HUES64 (cell line): ENCODE measurements around the gene OR8H1. TPM values are rescaled to one million over a fixed set of nuclear protein-coding genes. Genes with fewer than 3 reads are reported as not detected.

Experiments used
- H3K27ac ChIP-seq: 2 replicates; pipeline ENCODE4 v1.7.0; 2013; ENCODE audit warnings: low read depth, low read length, inconsistent platforms
- H3K27me3 ChIP-seq: 2 replicates; pipeline ENCODE4 v1.6.1; 2013; ENCODE audit warnings: mild to moderate bottlenecking, low read length; ENCODE audit not compliant: insufficient read depth
- H3K36me3 ChIP-seq: 2 replicates; pipeline ENCODE4 v1.6.1; 2013; ENCODE audit warnings: mild to moderate bottlenecking, low read length; ENCODE audit not compliant: insufficient read depth
- H3K4me1 ChIP-seq: 2 replicates; pipeline ENCODE4 v1.6.1; 2013; ENCODE audit warnings: mild to moderate bottlenecking, low read length, moderate library complexity; ENCODE audit not compliant: insufficient read depth
- H3K4me3 ChIP-seq: 2 replicates; pipeline ENCODE4 v1.5.1; 2013; ENCODE audit warnings: mild to moderate bottlenecking, low read length, moderate library complexity
- H3K9ac ChIP-seq: 2 replicates; pipeline ENCODE4 v1.6.1; 2013; ENCODE audit warnings: mild to moderate bottlenecking, low read depth, low read length
- H3K9me3 ChIP-seq: 2 replicates; pipeline ENCODE4 v1.6.1; 2013; ENCODE audit warnings: low read depth, low read length; ENCODE audit not compliant: insufficient read depth
- WGBS: fragments of 150-250, 120-280 bp; methylation state at CpG from one replicate; pipeline ENCODE4 v1.1.7; 2013; ENCODE audit warnings: missing lambda C conversion rate; 5-methylcytosine and 5-hydroxymethylcytosine counted together
- polyA plus RNA-seq, 2 experiments: library from polyadenylated mRNA; stranded (reverse); fragments of 50-300 nt; gene quantifications; one replicate each; pipeline ENCODE4 v1.2.3, GENCODE V29; 2013

OR8H1 gene
- not detected for polyA plus RNA-seq (2013, experiment 1 of 2)
- not detected for polyA plus RNA-seq (2013, experiment 2 of 2)

- Histone ChIP-seq H3K4me1 (peaks cover 13% of the 10 kb centered on the region), H3K9ac (no peak within 1 kb of the TSS), H3K27me3 (no peaks in the 10 kb centered on the region), H3K36me3 (no peaks in the 10 kb centered on the region), H3K9me3 (no peaks in the 10 kb centered on the region), H3K4me3 (no peak within 1 kb of the TSS), H3K27ac (no peak within 1 kb of the TSS)
- WGBS, result 83% methylated on average over 1 of the region's 2 CpGs
Measured at GRCh38 chr11:56292154-56292553, at the start of gene OR8H1. TSS of gene OR8H1 (minus strand) at chr11:56292254. CDS start at chr11:56291062, 1,192 bp downstream.

GRCh38 chr11:56340289-56340688, 48.2 kb upstream of the OR8H1 start:
- H3K36me3 ChIP-seq, result no peaks in the 10 kb centered on the region
- H3K4me3 ChIP-seq, result no peak overlapping the region
- peaks cover 6% of the 10 kb centered on the region; the same call in 1 of the 2 replicates for H3K4me1 ChIP-seq
- H3K9ac ChIP-seq, result no peak overlapping the region
- peaks cover 4% of the 10 kb centered on the region; the same call in 1 of the 2 replicates for H3K9me3 ChIP-seq
- no peak overlapping the region for H3K27ac ChIP-seq
- H3K27me3 ChIP-seq, result no peaks in the 10 kb centered on the region

GRCh38 chr11:56333156-56333555, 41.1 kb upstream of the OR8H1 start:
- no peaks in the 10 kb centered on the region for H3K27me3 ChIP-seq
- 98% methylated on average over 3 of the region's 3 CpGs for WGBS
- no peaks in the 10 kb centered on the region for H3K4me1 ChIP-seq
- no peaks in the 10 kb centered on the region; the same call in 1 of the 2 replicates for H3K9me3 ChIP-seq
- H3K27ac ChIP-seq, result no peak overlapping the region
- no peak overlapping the region for H3K9ac ChIP-seq
- no peak overlapping the region for H3K4me3 ChIP-seq
- H3K36me3 ChIP-seq, result no peaks in the 10 kb centered on the region

- WGBS, result 95% methylated on average over 34 of the region's 34 CpGs
- Histone ChIP-seq H3K9me3 (no peaks in the 10 kb centered on the region), H3K36me3 (no peaks in the 10 kb centered on the region), H3K27ac (no peak overlapping the region), H3K9ac (no peak overlapping the region), H3K4me1 (no peaks in the 10 kb centered on the region), H3K4me3 (no peak overlapping the region), H3K27me3 (no peaks in the 10 kb centered on the region)
Measured at GRCh38 chr11:56331861-56332491, 39.9 kb upstream of the OR8H1 start.

GRCh38 chr11:56314844-56315243, 22.8 kb upstream of the OR8H1 start, which contains the start of gene OR8K3:
TSS of gene OR8K3 (plus strand) at chr11:56315144. CDS start at chr11:56318307, 3,163 bp downstream.
- H3K9me3 ChIP-seq, result no peaks in the 10 kb centered on the region
- H3K4me1 ChIP-seq, result no peaks in the 10 kb centered on the region
- no peak within 1 kb of the TSS for H3K27ac ChIP-seq
- H3K4me3 ChIP-seq, result no peak within 1 kb of the TSS
- H3K36me3 ChIP-seq, result no peaks in the 10 kb centered on the region
- no peaks in the 10 kb centered on the region for H3K27me3 ChIP-seq
- H3K9ac ChIP-seq, result no peak within 1 kb of the TSS

GRCh38 chr11:56307836-56308235, 15.8 kb upstream of the OR8H1 start:
- no peak overlapping the region for H3K27ac ChIP-seq
- H3K27me3 ChIP-seq, result no peaks in the 10 kb centered on the region
- H3K4me3 ChIP-seq, result no peak overlapping the region
- no peaks in the 10 kb centered on the region for H3K36me3 ChIP-seq
- H3K9me3 ChIP-seq, result 0 out of 2 replicates have a peak, but pooled peaks cover 3% of the 10 kb centered on the region
- H3K4me1 ChIP-seq, result no peaks in the 10 kb centered on the region
- H3K9ac ChIP-seq, result no peak overlapping the region
- 89% methylated on average over 3 of the region's 3 CpGs for WGBS

- H3K9ac ChIP-seq, result no peak overlapping the region
- H3K9me3 ChIP-seq, result no peaks in the 10 kb centered on the region
- H3K27me3 ChIP-seq, result no peaks in the 10 kb centered on the region
- WGBS, result 95% methylated on average over 4 of the region's 4 CpGs
- no peak overlapping the region for H3K4me3 ChIP-seq
- H3K4me1 ChIP-seq, result no peaks in the 10 kb centered on the region
- H3K27ac ChIP-seq, result no peak overlapping the region
- no peaks in the 10 kb centered on the region for H3K36me3 ChIP-seq
Measured at GRCh38 chr11:56296898-56297297, 4.8 kb upstream of the OR8H1 start.

GRCh38 chr11:56273854-56274253, 18.2 kb downstream of the OR8H1 start, which contains the start of gene OR5T1:
TSS of gene OR5T1 (plus strand) at chr11:56274154. CDS start at chr11:56275639, 1,485 bp downstream.
- Histone ChIP-seq H3K27ac (no peak within 1 kb of the TSS), H3K27me3 (no peaks in the 10 kb centered on the region), H3K9ac (no peak within 1 kb of the TSS), H3K4me1 (0 out of 2 replicates have a peak, but pooled peaks cover 3% of the 10 kb centered on the region), H3K9me3 (no peaks in the 10 kb centered on the region), H3K36me3 (no peaks in the 10 kb centered on the region), H3K4me3 (no peak within 1 kb of the TSS)

- Histone ChIP-seq H3K4me3 (no peak overlapping the region), H3K9ac (no peak overlapping the region), H3K4me1 (0 out of 2 replicates have a peak, but pooled peaks cover 3% of the 10 kb centered on the region), H3K27ac (no peak overlapping the region), H3K36me3 (no peaks in the 10 kb centered on the region), H3K9me3 (0 out of 2 replicates have a peak, but pooled peaks cover 3% of the 10 kb centered on the region), H3K27me3 (no peaks in the 10 kb centered on the region)
- WGBS, result 74% methylated on average over 3 of the region's 3 CpGs
Measured at GRCh38 chr11:56271092-56271491, 21.0 kb downstream of the OR8H1 start.

- Histone ChIP-seq H3K4me3 (no peak within 1 kb of the TSS), H3K27ac (no peak within 1 kb of the TSS), H3K4me1 (no peaks in the 10 kb centered on the region), H3K9me3 (no peaks in the 10 kb centered on the region), H3K36me3 (no peaks in the 10 kb centered on the region), H3K9ac (no peak within 1 kb of the TSS), H3K27me3 (no peaks in the 10 kb centered on the region)
Measured at GRCh38 chr11:56251954-56252353, 40.1 kb downstream of the OR8H1 start, which contains the start of gene OR5T3. TSS of gene OR5T3 (plus strand) at chr11:56252254. CDS start at chr11:56252254, 0 bp downstream.
